Ectodermal cell (in vitro differentiated cells): ENCODE measurements around the gene RPS15.

Experiments used
- H3K27ac ChIP-seq: 2 replicates; pipeline ENCODE4 v1.7.0; 2013; ENCODE audit warnings: mild to moderate bottlenecking, low read depth, low read length; ENCODE audit not compliant: insufficient read depth, poor library complexity, severe bottlenecking
- H3K27me3 ChIP-seq: 2 replicates; pipeline ENCODE4 v1.7.0; 2013; ENCODE audit warnings: mild to moderate bottlenecking, low read length; ENCODE audit not compliant: insufficient read depth, control insufficient read depth, poor library complexity, severe bottlenecking
- H3K36me3 ChIP-seq: one replicate; pipeline ENCODE4 v1.7.0; 2013; ENCODE audit warnings: low read length; ENCODE audit not compliant: control insufficient read depth, insufficient read depth
- H3K4me1 ChIP-seq: one replicate; pipeline ENCODE4 v1.7.0; 2013; ENCODE audit warnings: low read length; ENCODE audit not compliant: control insufficient read depth, insufficient read depth
- H3K4me3 ChIP-seq: 2 replicates; pipeline ENCODE4 v1.7.0; 2013; ENCODE audit warnings: low read depth, low read length, control low read depth; ENCODE audit not compliant: insufficient read depth
- H3K9me3 ChIP-seq: 2 replicates; pipeline ENCODE4 v1.7.0; 2013; ENCODE audit warnings: mild to moderate bottlenecking, low read length, moderate library complexity; ENCODE audit not compliant: control insufficient read depth
- WGBS, 2 experiments: methylation state at CpG; one replicate each; pipeline ENCODE4 v1.1.7; 2013; ENCODE audit warnings: missing lambda C conversion rate in 2 of 2; 5-methylcytosine and 5-hydroxymethylcytosine counted together

Gene RPS15

DNA sequence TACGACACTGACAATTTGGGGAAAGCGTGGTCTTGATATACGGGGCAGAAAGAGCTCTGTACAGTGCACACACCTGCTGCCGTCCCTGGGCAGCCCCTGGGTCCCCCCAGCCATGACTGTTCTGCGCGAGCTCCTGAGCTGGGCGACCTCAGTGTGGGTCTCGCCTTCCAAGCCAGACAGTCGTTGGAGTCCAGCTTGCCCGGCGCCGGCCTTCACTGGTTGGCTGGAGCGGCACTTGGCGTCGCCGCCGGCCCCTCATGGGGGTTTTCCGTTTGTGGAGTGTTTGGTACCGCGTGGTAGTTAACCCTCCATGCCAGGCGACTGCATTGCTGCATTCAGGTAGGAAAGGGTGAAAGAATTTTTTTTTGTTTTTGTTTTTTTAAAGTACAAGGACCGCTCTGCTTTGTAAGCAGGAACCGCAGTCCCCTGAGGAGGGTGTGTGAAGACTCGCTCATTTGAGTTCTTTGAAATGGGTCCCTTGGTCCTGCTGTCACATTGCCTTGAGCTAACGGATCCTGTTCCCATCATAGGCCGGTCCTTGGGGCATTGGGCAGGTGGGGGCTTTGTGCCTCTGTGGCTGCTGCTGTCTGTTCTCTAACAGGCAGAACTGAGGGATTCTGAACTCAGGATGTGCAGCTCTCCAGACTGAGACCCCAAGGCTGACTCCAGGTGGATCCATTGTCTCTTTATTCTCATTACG lies 10.8 kb upstream of the RPS15 start:
- H3K27me3 ChIP-seq = no peaks in the 10 kb centered on the region
- H3K9me3 ChIP-seq = no peaks in the 10 kb centered on the region
- WGBS, 2 experiments = 95% methylated on average over 27 of the region's 27 CpGs
- no peak overlapping the region for H3K4me3 ChIP-seq
- peaks cover 12% of the 10 kb centered on the region for H3K4me1 ChIP-seq
- H3K36me3 ChIP-seq = peaks cover 33% of the 10 kb centered on the region
- no peak overlapping the region for H3K27ac ChIP-seq

DNA sequence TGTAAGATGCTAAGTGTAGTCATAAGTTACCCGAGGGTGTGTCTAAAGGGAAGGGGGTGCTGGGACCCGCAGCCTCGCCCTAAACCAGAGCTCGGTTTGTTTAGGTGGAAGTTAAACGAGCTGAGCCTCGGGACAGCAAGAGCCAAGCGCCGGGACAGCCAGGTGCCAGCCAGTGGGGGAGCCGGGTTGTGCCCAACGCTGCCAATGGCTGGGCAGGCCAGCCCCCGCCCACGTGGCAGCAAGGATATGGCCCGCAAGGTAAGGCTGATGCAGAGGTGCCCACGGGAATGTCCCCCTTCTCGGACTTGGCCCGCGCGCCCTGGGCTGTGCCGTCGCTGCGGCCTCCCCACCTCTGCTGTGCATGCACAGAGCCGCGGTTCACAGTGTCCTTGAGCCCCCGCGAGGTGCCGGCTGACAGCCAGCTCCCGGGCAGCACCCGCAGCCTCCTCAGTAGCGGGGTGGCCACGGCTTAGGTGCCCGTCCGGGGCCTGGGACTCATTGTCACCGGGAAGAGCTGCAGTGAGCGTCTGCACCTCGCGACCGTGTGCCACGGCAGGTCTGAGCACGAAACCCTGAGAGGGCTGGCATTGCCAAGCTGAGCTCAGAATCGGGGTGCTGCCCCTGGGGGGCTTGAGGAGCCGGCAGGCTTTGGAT lies 9.3 kb upstream of the RPS15 start:
- Histone ChIP-seq H3K27ac (no peak overlapping the region), H3K36me3 (peaks cover 31% of the 10 kb centered on the region), H3K4me1 (peaks cover 8% of the 10 kb centered on the region), H3K9me3 (no peaks in the 10 kb centered on the region), H3K27me3 (no peaks in the 10 kb centered on the region), H3K4me3 (no peak overlapping the region)
- 97% methylated on average over 41 of the region's 41 CpGs for WGBS, 2 experiments

- Histone ChIP-seq H3K4me1 (peaks cover 6% of the 10 kb centered on the region), H3K27ac (no peak overlapping the region), H3K36me3 (peaks cover 37% of the 10 kb centered on the region), H3K9me3 (no peaks in the 10 kb centered on the region), H3K27me3 (no peaks in the 10 kb centered on the region), H3K4me3 (no peak overlapping the region)
- WGBS, 2 experiments = 91 to 96% methylated on average over 14 of the region's 14 CpGs
These were observed 8.4 kb upstream of the RPS15 start for GRCh38 chr19:1429750-1430149.

DNA sequence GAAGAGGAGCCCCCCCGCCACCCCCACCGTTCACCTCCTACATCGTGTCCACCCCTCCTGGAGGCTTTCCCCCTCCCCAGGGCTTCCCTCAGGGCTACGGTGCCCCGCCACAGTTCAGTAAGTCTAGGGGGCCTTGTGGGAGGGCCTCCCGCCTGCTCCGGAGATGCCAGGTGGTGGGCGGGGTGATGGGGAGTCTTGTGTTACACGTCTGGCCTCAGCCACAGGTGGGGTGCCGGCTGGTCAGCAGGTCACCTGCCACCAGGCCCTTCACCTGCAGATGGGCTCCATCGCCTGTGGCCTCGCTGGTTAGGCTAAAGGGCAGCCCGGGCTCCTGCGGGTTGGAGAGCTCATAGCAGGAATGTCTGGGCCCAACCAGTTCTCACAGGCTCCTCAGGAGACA lies 8.0 kb upstream of the RPS15 start:
- H3K4me3 ChIP-seq = no peak overlapping the region
- no peaks in the 10 kb centered on the region for H3K27me3 ChIP-seq
- no peak overlapping the region for H3K27ac ChIP-seq
- H3K4me1 ChIP-seq = peaks cover 3% of the 10 kb centered on the region
- no peaks in the 10 kb centered on the region for H3K9me3 ChIP-seq
- WGBS, 2 experiments = 93 to 97% methylated on average over 14 of the region's 14 CpGs
- peaks cover 37% of the 10 kb centered on the region for H3K36me3 ChIP-seq

- Histone ChIP-seq H3K9me3 (no peaks in the 10 kb centered on the region), H3K27me3 (no peaks in the 10 kb centered on the region), H3K4me1 (no peaks in the 10 kb centered on the region), H3K27ac (no peak overlapping the region), H3K4me3 (no peak overlapping the region), H3K36me3 (peaks cover 37% of the 10 kb centered on the region)
- WGBS, 2 experiments = 95% methylated on average over 24 of the region's 24 CpGs
These were observed 6.3 kb upstream of the RPS15 start for GRCh38 chr19:1431759-1432506.

GRCh38 chr19:1432507-1432887 lies 5.7 kb upstream of the RPS15 start:
- peaks cover 37% of the 10 kb centered on the region for H3K36me3 ChIP-seq
- no peaks in the 10 kb centered on the region for H3K27me3 ChIP-seq
- 95 to 96% methylated on average over 16 of the region's 16 CpGs for WGBS, 2 experiments
- H3K4me1 ChIP-seq = no peaks in the 10 kb centered on the region
- H3K27ac ChIP-seq = no peak overlapping the region
- H3K9me3 ChIP-seq = no peaks in the 10 kb centered on the region
- H3K4me3 ChIP-seq = no peak overlapping the region

DNA sequence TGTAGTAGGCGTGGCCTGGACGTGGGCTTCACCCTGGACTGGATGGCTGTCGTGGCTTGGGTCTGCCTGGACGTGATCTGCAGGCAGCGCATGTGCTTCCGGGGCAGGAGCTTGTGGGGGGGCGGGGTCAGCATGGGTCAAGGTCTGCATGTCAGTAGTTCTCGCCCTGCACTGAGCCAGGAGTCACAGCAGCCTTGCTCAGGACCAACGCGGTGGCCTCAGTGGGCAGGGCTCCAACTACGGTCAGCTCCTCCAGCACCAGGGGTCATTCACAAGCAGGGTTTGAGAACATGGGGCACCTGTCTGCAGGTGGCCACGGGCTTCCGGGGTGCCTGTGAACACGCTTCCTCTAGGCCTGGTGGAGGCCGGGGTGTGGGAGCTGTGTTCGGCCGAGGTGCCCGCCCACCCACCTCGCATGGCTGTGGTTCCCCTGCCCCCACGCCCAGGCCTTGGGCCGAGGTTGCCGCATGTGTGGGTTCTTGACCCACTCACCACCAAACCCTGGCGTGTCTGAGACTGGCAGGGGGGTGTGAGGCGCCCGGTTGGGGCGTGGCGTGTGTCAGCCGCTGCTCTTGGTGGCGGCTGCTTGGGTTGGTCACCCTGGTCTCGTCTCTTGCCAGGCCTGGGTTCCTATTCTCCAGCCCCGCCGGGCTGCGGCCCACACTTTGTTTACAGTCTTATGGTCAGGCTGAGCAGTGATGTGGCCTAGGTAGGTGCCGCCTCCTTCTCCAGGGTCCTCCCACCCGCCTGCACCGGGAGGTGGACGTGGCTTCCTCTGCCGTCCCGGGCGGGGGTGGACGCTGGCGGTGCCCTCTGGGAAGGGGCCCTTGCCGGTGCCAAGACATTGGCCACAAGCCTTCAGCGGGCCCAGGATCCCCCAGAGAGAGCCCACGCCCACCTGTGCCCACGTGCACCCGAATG lies 4.8 kb upstream of the RPS15 start:
- Histone ChIP-seq H3K4me1 (no peaks in the 10 kb centered on the region), H3K27me3 (no peaks in the 10 kb centered on the region), H3K9me3 (no peaks in the 10 kb centered on the region), H3K27ac (no peak overlapping the region), H3K36me3 (peaks cover 32% of the 10 kb centered on the region), H3K4me3 (no peak overlapping the region)
- WGBS, 2 experiments = 95 to 98% methylated on average over 47 of the region's 47 CpGs

DNA sequence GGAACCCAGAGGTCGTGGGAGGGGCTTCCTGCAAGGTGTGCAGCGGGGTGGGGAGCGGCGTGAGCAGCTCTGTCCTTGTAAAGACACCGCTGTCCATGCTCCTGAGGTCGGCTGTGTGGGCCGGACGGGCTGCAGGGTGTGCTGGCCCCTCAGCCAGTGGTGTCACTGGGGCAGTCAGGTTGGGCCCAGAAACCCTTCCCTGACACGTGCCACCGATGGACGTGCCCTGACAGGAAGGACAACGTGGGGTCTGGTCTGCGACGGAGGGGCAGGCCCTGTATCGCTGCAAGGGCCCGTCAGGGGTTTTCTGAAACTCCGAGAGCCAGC lies 4.2 kb upstream of the RPS15 start:
- Histone ChIP-seq H3K9me3 (no peaks in the 10 kb centered on the region), H3K27me3 (no peaks in the 10 kb centered on the region), H3K36me3 (peaks cover 26% of the 10 kb centered on the region), H3K4me1 (no peaks in the 10 kb centered on the region), H3K27ac (no peak overlapping the region), H3K4me3 (no peak overlapping the region)
- 96% methylated on average over 17 of the region's 17 CpGs for WGBS, 2 experiments

GRCh38 chr19:1434577-1435060 lies 3.6 kb upstream of the RPS15 start:
- WGBS, 2 experiments = 96 to 97% methylated on average over 39 of the region's 39 CpGs
- H3K36me3 ChIP-seq = peaks cover 20% of the 10 kb centered on the region
- H3K27ac ChIP-seq = no peak overlapping the region
- H3K27me3 ChIP-seq = no peaks in the 10 kb centered on the region
- no peak overlapping the region for H3K4me3 ChIP-seq
- no peaks in the 10 kb centered on the region for H3K9me3 ChIP-seq
- H3K4me1 ChIP-seq = peaks cover 4% of the 10 kb centered on the region
